ENCODE results near the gene EXOC6.
"Not testable (repeated sequence)": the region's sequence is repeated elsewhere in the genome, so short reads cannot be mapped to it uniquely, and the experiment has no call there.

The EXOC6 gene

DNA sequence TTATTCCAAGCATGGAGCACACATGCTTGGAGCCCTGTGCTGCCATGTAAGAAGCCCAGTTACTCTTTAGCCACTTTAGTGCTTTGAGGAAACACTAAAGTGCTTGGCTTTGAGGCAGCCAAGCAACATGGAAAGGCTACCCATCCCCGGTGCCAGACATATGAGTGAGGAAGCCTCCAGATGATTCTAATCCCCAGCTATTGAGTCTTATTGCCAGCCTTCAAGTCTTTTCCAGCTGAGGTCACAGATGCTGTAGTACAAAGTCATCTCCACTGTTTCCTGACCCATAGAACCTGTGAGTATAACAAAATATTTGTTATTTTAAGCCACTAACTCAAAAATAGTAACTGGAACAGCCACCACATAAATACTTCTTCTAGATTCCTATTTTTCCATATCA, 120.8 kb downstream of the EXOC6 start:
- TF ChIP-seq ZNF274 (IDR thresholded peaks at IDR 0.05; ENCODE audit: low read depth, low read length) = no peak
- H3K4me3 ChIP-seq (ENCODE audit: low read length) = no peak overlapping the region

- TF ChIP-seq ZNF274 (IDR thresholded peaks at IDR 0.05; ENCODE audit: low read depth, low read length) = no peak
Observed at GRCh38 chr10:92970301-92971070, 122.2 kb downstream of the EXOC6 start.

GRCh38 chr10:92972066-92972870, 123.9 kb downstream of the EXOC6 start:
- no peak for TF ChIP-seq ZNF274 (IDR thresholded peaks at IDR 0.05; ENCODE audit: low read depth, low read length)
- no peak overlapping the region for H3K4me3 ChIP-seq (ENCODE audit: low read length)

More at GRCh38 chr10:92970301-92971070, 122.2 kb downstream of the EXOC6 start:
- H3K4me3 ChIP-seq (ENCODE audit: low read length) = no peak overlapping the region

- no peak overlapping the region for H3K4me3 ChIP-seq (ENCODE audit: low read length)
- TF ChIP-seq ZNF274 (IDR thresholded peaks at IDR 0.05; ENCODE audit: low read depth, low read length) = no peak
Observed at GRCh38 chr10:92972886-92973285, 124.6 kb downstream of the EXOC6 start.

- H3K4me3 ChIP-seq (ENCODE audit: low read length) = not testable (repeated sequence)
Observed at GRCh38 chr10:92976278-92976677, 128.0 kb downstream of the EXOC6 start.

GRCh38 chr10:92989250-92989649, 140.9 kb downstream of the EXOC6 start:
- no peak overlapping the region for H3K4me3 ChIP-seq (ENCODE audit: low read length)
- no peak for TF ChIP-seq ZNF274 (IDR thresholded peaks at IDR 0.05; ENCODE audit: low read depth, low read length)

- TF ChIP-seq ZNF274 (IDR thresholded peaks at IDR 0.05; ENCODE audit: low read depth, low read length) = no peak
- H3K4me3 ChIP-seq (ENCODE audit: low read length) = no peak overlapping the region
Observed at GRCh38 chr10:92990615-92991014, 142.3 kb downstream of the EXOC6 start.

DNA sequence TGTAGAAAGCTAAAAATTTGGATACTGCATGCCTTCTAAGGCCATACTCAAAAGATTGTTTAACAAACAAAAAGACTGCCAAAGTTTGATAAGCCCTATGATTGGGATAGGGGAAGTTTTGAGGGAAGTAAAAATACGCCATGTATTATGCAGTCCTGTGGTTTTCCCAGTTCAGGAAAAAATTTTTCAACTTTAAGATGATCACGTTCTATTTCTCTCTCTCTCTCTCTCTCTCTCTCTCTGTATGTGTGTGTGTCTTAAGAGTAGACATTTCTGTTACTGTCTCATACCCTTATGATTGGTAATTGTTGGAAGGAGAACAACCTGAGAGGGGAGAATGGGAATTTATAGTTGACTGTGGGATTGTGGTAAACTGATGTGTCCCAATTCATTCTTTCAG, 143.2 kb downstream of the EXOC6 start:
- no peak for TF ChIP-seq ZNF274 (IDR thresholded peaks at IDR 0.05; ENCODE audit: low read depth, low read length)
- no peak overlapping the region for H3K4me3 ChIP-seq (ENCODE audit: low read length)

DNA sequence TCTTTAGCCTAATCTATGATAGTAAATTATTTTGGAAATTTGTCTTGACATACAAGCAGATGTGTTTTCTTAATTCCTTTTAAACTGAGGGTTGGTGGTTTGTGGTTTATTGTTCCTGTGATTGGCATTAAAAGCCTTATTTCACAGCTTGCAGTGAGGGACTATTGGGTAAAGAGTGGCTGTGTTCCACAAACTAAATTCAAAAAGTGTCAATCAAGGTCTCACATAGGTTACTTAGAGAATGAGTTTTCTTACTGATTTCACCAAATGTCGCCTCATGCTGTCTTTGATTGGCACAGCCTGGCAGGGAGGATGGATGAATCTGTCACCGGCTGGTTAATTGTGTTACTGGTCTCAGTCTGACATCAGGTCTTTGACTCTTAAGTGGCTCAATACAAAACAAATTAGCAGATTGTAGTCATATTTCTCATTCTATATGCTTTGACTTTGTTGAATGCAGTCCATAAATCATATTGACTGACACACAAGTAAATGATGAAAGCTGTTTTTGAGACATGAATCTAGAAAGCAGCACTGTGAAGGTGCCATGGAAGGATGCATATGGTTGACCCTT, 145.5 kb downstream of the EXOC6 start:
- no peak for TF ChIP-seq ZNF274 (IDR thresholded peaks at IDR 0.05; ENCODE audit: low read depth, low read length)
- H3K4me3 ChIP-seq (ENCODE audit: low read length) = no peak overlapping the region

DNA sequence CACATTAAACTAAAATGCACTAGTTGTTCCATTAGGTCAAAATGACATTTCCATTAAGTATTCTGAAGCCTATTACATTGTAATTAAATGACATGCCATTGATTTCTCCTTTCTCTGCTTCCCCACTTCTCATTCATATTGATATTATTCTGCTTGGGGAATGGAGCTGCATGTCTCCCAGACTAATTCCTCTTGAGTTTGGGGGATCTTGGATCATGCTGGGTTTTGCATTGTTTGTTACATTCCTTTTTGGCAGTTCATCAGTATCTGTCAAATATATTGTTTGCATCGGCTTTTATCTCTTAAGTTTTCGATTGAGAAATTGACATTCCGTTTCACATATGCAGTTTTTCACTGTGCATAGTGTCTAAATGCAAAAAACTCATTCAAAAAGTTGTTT, 147.2 kb downstream of the EXOC6 start:
- H3K4me3 ChIP-seq (ENCODE audit: low read length) = no peak overlapping the region
- no peak for TF ChIP-seq ZNF274 (IDR thresholded peaks at IDR 0.05; ENCODE audit: low read depth, low read length)

DNA sequence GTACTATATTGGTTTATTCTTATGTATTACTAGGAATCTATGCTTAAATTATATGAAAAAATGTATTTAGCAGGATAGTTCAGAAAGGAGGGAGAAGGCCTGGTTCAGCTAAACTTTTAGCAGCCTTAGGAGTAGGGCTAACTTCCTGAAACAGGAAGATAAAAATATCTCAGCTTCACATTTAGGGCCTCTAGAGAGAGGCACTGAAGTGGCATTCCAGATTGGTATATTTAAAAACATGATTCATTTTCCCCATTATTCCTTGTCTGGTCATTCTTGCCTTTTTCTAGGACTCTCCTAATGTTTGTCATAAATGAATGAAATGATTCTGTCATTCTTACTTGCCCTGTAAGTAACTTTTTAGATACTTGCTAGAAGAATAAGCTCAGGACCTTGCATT, 149.3 kb downstream of the EXOC6 start:
- no peak for TF ChIP-seq ZNF274 (IDR thresholded peaks at IDR 0.05; ENCODE audit: low read depth, low read length)

DNA sequence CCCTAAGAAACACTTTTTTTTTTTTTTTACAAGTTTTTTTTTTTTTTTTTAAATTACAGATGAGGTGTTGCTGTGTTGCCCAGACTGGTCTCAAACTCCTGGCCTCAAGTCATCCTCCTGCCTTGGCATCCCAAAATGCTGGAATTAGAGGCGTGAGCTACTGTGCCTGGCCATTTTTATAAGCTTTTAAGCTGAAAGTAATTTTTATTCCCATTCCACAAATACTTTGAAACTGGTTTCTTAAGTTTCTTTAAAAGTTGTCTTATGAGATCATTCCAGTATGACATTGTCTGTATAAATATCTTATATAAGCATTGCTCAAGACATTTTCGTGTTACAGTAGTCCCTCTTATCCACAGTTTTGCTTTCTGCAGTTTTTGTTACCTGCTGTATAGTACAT, 150.9 kb downstream of the EXOC6 start:
- no peak for TF ChIP-seq ZNF274 (IDR thresholded peaks at IDR 0.05; ENCODE audit: low read depth, low read length)
- no peak overlapping the region for H3K4me3 ChIP-seq (ENCODE audit: low read length)

More for the DNA sequence above, 149.3 kb downstream of the EXOC6 start:
- no peak overlapping the region for H3K4me3 ChIP-seq (ENCODE audit: low read length)

- H3K4me3 ChIP-seq (ENCODE audit: low read length) = no peak overlapping the region
- no peak for TF ChIP-seq ZNF274 (IDR thresholded peaks at IDR 0.05; ENCODE audit: low read depth, low read length)
Observed at GRCh38 chr10:93006435-93007039, 158.2 kb downstream of the EXOC6 start.

DNA sequence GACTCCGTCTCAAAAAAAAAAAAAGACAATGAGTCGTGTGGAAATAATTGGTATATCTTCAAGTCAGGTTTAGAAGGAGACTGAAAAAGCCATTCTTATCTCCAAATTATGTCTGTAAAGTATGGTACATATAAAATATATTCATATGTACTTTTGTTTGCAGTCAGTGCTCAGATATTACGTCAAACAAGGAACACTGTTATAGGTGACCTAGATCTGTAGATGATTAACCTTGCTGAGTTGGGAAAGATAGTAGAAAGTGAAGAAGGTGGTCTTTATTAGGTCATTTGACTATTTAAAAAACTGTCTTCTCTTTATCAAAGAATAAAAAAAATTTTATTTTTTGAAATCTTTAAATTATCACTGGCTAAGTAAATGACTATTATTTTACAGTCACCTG, 167.4 kb downstream of the EXOC6 start:
- TF ChIP-seq ZNF274 (IDR thresholded peaks at IDR 0.05; ENCODE audit: low read depth, low read length) = no peak
- H3K4me3 ChIP-seq (ENCODE audit: low read length) = no peak overlapping the region

Data from GM08714 (cell line).